Uterus (tissue), 2 donors: ENCODE results near the gene ADH6.

ENCODE experiments used
- CTCF ChIP-seq, 4 experiments: fragments of 200-600 bp in 2 of 4; fragments of 450-650 bp in 2 of 4; sonication (generic) in 2 of 4; IDR thresholded peaks; one replicate each; pipeline ENCODE4 v1.5.1; 2016 to 2019; ENCODE audit warnings: antibody characterized with exemption in 4 of 4, mild to moderate bottlenecking in 2 of 4, moderate library complexity in 1 of 4
- POLR2A ChIP-seq, 2 donors: fragments of 450-650 bp; IDR thresholded peaks; one replicate each; pipeline ENCODE4 v1.6.1; 2016; ENCODE audit warnings: antibody characterized with exemption in 2 of 2, mild to moderate bottlenecking in 1 of 2, moderate library complexity in 1 of 2

- TF ChIP-seq POLR2A (IDR thresholded peaks at IDR 0.05) (no peak), CTCF (IDR thresholded peaks at IDR 0.05) (no peak)
Measured at GRCh38 chr4:99207911-99208718, 10.9 kb downstream of the ADH6 start.
